Measurements from ENCODE around the gene ZNF516.

ZNF516 gene

GRCh38 chr18:76507830-76508385 lies 12.9 kb upstream of the ZNF516 start:
- H3K36me3 ChIP-seq (ENCODE audit: control insufficient read depth, insufficient read depth, low read length) = no peaks in the 10 kb centered on the region
- DNase-seq = no peak
- no peaks in the 10 kb centered on the region for H3K27me3 ChIP-seq (replicated peaks; ENCODE audit: control insufficient read depth, insufficient read depth, low read length, poor library complexity, severe bottlenecking)
- H3K27ac ChIP-seq (ENCODE audit: insufficient read depth, low read length, poor library complexity, severe bottlenecking) = no peak overlapping the region
- H3K9me3 ChIP-seq (ENCODE audit: control insufficient read depth, low read length) = no peaks in the 10 kb centered on the region
- H3K4me1 ChIP-seq (ENCODE audit: control insufficient read depth, insufficient read depth, low read length, poor library complexity, severe bottlenecking) = no peaks in the 10 kb centered on the region
- no peak overlapping the region for H3K4me3 ChIP-seq (ENCODE audit: insufficient read depth, low read depth, low read length, poor library complexity, severe bottlenecking)

GRCh38 chr18:76506974-76507764 lies 12.1 kb upstream of the ZNF516 start:
- Histone ChIP-seq H3K9me3 (ENCODE audit: control insufficient read depth, low read length) (no peaks in the 10 kb centered on the region), H3K36me3 (ENCODE audit: control insufficient read depth, insufficient read depth, low read length) (no peaks in the 10 kb centered on the region), H3K27ac (ENCODE audit: insufficient read depth, low read length, poor library complexity, severe bottlenecking) (no peak overlapping the region), H3K4me3 (ENCODE audit: insufficient read depth, low read depth, low read length, poor library complexity, severe bottlenecking) (no peak overlapping the region), H3K4me1 (ENCODE audit: control insufficient read depth, insufficient read depth, low read length, poor library complexity, severe bottlenecking) (no peaks in the 10 kb centered on the region), H3K27me3 (replicated peaks; ENCODE audit: control insufficient read depth, insufficient read depth, low read length, poor library complexity, severe bottlenecking) (no peaks in the 10 kb centered on the region)
- DNase-seq = no peak

DNA sequence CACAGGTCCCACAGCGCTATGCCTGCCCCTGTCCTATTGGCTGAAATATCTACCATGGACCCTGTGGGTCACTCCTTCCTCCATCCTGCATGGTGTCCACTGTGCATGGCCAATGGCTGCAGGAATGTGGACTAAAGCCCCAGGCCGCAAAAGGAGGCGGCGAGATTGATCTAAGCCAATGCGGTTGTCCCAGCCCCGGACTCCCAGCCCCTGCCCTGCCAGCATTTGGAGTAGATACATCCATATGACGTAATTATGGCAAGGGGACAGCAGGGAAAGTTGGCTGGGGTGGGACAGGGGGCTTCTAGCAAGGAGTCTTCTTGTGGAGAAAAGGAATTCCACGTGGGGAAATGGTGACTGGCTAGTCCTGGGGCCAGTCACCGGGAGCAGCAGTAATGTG lies 11.4 kb upstream of the ZNF516 start:
- no peaks in the 10 kb centered on the region for H3K4me1 ChIP-seq (ENCODE audit: control insufficient read depth, insufficient read depth, low read length, poor library complexity, severe bottlenecking)
- DNase-seq = no peak
- H3K36me3 ChIP-seq (ENCODE audit: control insufficient read depth, insufficient read depth, low read length) = no peaks in the 10 kb centered on the region
- no peaks in the 10 kb centered on the region for H3K27me3 ChIP-seq (replicated peaks; ENCODE audit: control insufficient read depth, insufficient read depth, low read length, poor library complexity, severe bottlenecking)
- no peak overlapping the region for H3K27ac ChIP-seq (ENCODE audit: insufficient read depth, low read length, poor library complexity, severe bottlenecking)
- no peak overlapping the region for H3K4me3 ChIP-seq (ENCODE audit: insufficient read depth, low read depth, low read length, poor library complexity, severe bottlenecking)
- H3K9me3 ChIP-seq (ENCODE audit: control insufficient read depth, low read length) = no peaks in the 10 kb centered on the region

DNA sequence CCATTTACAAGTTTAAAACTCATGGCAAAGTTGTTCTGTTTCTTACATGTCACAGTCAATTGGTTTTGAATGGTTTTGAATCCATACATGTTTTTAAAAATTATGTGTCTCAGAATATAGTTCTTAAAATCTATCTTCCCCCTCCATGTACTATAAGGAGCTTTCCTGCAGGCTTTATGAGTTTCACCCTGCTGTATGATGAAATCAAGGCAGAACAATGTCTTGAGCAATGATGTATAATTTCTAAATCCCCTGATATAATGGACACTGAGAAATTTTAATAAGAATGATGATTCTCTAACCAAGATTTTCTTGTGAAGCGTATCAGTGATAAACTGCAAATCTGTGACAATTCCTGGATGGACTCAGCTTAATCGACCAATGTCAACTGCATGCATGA lies 10.6 kb upstream of the ZNF516 start:
- H3K27ac ChIP-seq (ENCODE audit: insufficient read depth, low read length, poor library complexity, severe bottlenecking) = no peak overlapping the region
- no peaks in the 10 kb centered on the region for H3K9me3 ChIP-seq (ENCODE audit: control insufficient read depth, low read length)
- no peaks in the 10 kb centered on the region for H3K4me1 ChIP-seq (ENCODE audit: control insufficient read depth, insufficient read depth, low read length, poor library complexity, severe bottlenecking)

GRCh38 chr18:76504749-76505148 lies 9.7 kb upstream of the ZNF516 start:
- Histone ChIP-seq H3K27me3 (replicated peaks; ENCODE audit: control insufficient read depth, insufficient read depth, low read length, poor library complexity, severe bottlenecking) (no peaks in the 10 kb centered on the region), H3K36me3 (ENCODE audit: control insufficient read depth, insufficient read depth, low read length) (no peaks in the 10 kb centered on the region), H3K4me3 (ENCODE audit: insufficient read depth, low read depth, low read length, poor library complexity, severe bottlenecking) (no peak overlapping the region), H3K9me3 (ENCODE audit: control insufficient read depth, low read length) (no peaks in the 10 kb centered on the region), H3K4me1 (ENCODE audit: control insufficient read depth, insufficient read depth, low read length, poor library complexity, severe bottlenecking) (no peaks in the 10 kb centered on the region), H3K27ac (ENCODE audit: insufficient read depth, low read length, poor library complexity, severe bottlenecking) (no peak overlapping the region)
- no peak for DNase-seq

More for the DNA sequence above, 10.6 kb upstream of the ZNF516 start:
- Histone ChIP-seq H3K27me3 (replicated peaks; ENCODE audit: control insufficient read depth, insufficient read depth, low read length, poor library complexity, severe bottlenecking) (no peaks in the 10 kb centered on the region), H3K36me3 (ENCODE audit: control insufficient read depth, insufficient read depth, low read length) (no peaks in the 10 kb centered on the region), H3K4me3 (ENCODE audit: insufficient read depth, low read depth, low read length, poor library complexity, severe bottlenecking) (no peak overlapping the region)
- DNase-seq = no peak

DNA sequence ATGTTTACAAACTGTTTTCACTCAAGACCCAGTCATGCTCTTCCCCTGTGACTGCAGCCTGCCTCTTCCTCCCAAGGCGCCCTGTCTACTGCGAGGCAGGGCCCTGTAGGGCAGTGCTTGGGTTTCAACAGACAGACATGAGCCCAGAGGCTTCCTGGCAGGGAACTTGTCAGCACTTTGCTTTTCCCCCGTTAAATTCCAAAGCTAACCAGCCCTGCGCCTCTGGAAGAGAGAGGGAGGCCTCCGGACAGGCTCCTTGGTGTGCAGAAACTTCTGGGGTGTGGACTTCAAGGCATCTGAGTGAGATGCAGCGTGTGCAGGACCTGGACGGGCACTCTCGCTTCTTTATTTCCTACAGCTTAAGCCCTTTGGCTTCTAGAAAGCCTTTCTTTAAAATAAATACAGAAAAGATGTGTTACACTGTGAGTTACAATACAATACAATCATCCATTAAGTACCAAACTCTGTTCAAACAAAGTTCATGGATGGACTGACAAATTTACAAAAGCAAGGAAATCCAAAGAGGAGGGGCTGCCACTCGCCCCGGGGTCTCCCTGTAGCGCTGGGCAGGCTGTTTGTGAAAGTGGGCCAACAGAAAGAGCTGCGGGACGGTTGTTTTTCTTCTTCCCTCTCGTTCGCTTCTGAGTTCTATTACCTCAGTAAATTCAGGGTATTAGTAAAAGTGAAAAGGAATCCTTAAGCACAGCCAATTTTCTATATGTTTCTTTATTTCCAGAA lies 8.8 kb upstream of the ZNF516 start:
- Histone ChIP-seq H3K27me3 (replicated peaks; ENCODE audit: control insufficient read depth, insufficient read depth, low read length, poor library complexity, severe bottlenecking) (no peaks in the 10 kb centered on the region), H3K4me3 (ENCODE audit: insufficient read depth, low read depth, low read length, poor library complexity, severe bottlenecking) (no peak overlapping the region), H3K36me3 (ENCODE audit: control insufficient read depth, insufficient read depth, low read length) (no peaks in the 10 kb centered on the region), H3K9me3 (ENCODE audit: control insufficient read depth, low read length) (no peaks in the 10 kb centered on the region), H3K27ac (ENCODE audit: insufficient read depth, low read length, poor library complexity, severe bottlenecking) (no peak overlapping the region), H3K4me1 (ENCODE audit: control insufficient read depth, insufficient read depth, low read length, poor library complexity, severe bottlenecking) (no peaks in the 10 kb centered on the region)
- DNase-seq = no peak

DNA sequence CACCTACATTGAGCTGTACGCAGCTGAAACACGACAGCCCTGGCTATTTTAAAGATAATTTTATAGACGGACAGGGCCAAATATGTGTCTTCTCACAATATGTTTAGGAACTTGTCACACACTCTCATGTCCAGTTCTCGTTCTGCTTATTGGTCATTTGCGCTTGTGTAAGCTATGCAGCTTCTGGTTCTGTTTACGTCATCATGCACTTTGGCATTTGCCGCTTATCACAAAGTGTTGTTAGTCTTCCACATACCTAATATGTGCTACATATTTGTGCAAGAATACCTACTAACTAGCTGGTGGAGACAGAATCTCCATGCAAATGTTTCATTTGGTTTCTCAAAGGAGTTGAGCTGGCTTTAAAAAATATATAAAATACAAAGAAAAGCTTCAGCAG lies 7.5 kb upstream of the ZNF516 start:
- Histone ChIP-seq H3K36me3 (ENCODE audit: control insufficient read depth, insufficient read depth, low read length) (no peaks in the 10 kb centered on the region), H3K9me3 (ENCODE audit: control insufficient read depth, low read length) (no peaks in the 10 kb centered on the region), H3K27me3 (replicated peaks; ENCODE audit: control insufficient read depth, insufficient read depth, low read length, poor library complexity, severe bottlenecking) (no peaks in the 10 kb centered on the region), H3K4me1 (ENCODE audit: control insufficient read depth, insufficient read depth, low read length, poor library complexity, severe bottlenecking) (no peaks in the 10 kb centered on the region), H3K27ac (ENCODE audit: insufficient read depth, low read length, poor library complexity, severe bottlenecking) (no peak overlapping the region), H3K4me3 (ENCODE audit: insufficient read depth, low read depth, low read length, poor library complexity, severe bottlenecking) (no peak overlapping the region)
- DNase-seq = no peak

- no peaks in the 10 kb centered on the region for H3K27me3 ChIP-seq (replicated peaks; ENCODE audit: control insufficient read depth, insufficient read depth, low read length, poor library complexity, severe bottlenecking)
Observed at GRCh38 chr18:76499637-76500340, 4.7 kb upstream of the ZNF516 start.

GRCh38 chr18:76499021-76499420 lies 4.0 kb upstream of the ZNF516 start:
- no peak overlapping the region for H3K27ac ChIP-seq (ENCODE audit: insufficient read depth, low read length, poor library complexity, severe bottlenecking)
- peaks cover 6% of the 10 kb centered on the region for H3K27me3 ChIP-seq (replicated peaks; ENCODE audit: control insufficient read depth, insufficient read depth, low read length, poor library complexity, severe bottlenecking)
- H3K9me3 ChIP-seq (ENCODE audit: control insufficient read depth, low read length) = no peaks in the 10 kb centered on the region
- no peak overlapping the region for H3K4me3 ChIP-seq (ENCODE audit: insufficient read depth, low read depth, low read length, poor library complexity, severe bottlenecking)
- DNase-seq = no peak
- peaks cover 9% of the 10 kb centered on the region for H3K4me1 ChIP-seq (ENCODE audit: control insufficient read depth, insufficient read depth, low read length, poor library complexity, severe bottlenecking)
- no peaks in the 10 kb centered on the region for H3K36me3 ChIP-seq (ENCODE audit: control insufficient read depth, insufficient read depth, low read length)

More at GRCh38 chr18:76499637-76500340, 4.7 kb upstream of the ZNF516 start:
- DNase-seq = no peak
- H3K4me1 ChIP-seq (ENCODE audit: control insufficient read depth, insufficient read depth, low read length, poor library complexity, severe bottlenecking) = peaks cover 3% of the 10 kb centered on the region
- no peaks in the 10 kb centered on the region for H3K9me3 ChIP-seq (ENCODE audit: control insufficient read depth, low read length)
- H3K4me3 ChIP-seq (ENCODE audit: insufficient read depth, low read depth, low read length, poor library complexity, severe bottlenecking) = no peak overlapping the region
- H3K27ac ChIP-seq (ENCODE audit: insufficient read depth, low read length, poor library complexity, severe bottlenecking) = no peak overlapping the region
- no peaks in the 10 kb centered on the region for H3K36me3 ChIP-seq (ENCODE audit: control insufficient read depth, insufficient read depth, low read length)
